NB4 (cell line): ENCODE measurements around the gene ADAT1.

Source experiments
- CTCF ChIP-seq: IDR thresholded peaks from one replicate; pipeline ENCODE4 v1.5.1; 2012; ENCODE audit warnings: low read depth, low read length
- MAX ChIP-seq: IDR thresholded peaks from 2 replicates; pipeline ENCODE4 v1.6.1; 2011; ENCODE audit warnings: low read depth, low read length
- POLR2A ChIP-seq: IDR thresholded peaks from 2 replicates; pipeline ENCODE4 v1.6.1; 2011; ENCODE audit warnings: mild to moderate bottlenecking; ENCODE audit not compliant: insufficient read length; ENCODE audit errors: extremely low read depth

GRCh38 chr16:75606507-75606906 is 16.6 kb downstream of the ADAT1 start:
- no peak for TF ChIP-seq MAX
- TF ChIP-seq CTCF, result no peak
- TF ChIP-seq POLR2A, result no peak
